Thyroid gland (tissue), 4 donors: ENCODE measurements around the gene DLGAP4.

Experiments
- CTCF ChIP-seq, 6 experiments: fragments of 200-600 bp in 3 of 6; fragments of 450-650 bp in 3 of 6; sonication (generic) in 3 of 6; IDR thresholded peaks; one replicate each; pipeline ENCODE4 v1.5.1; 2016 to 2019; ENCODE audit warnings: antibody characterized with exemption in 6 of 6, mild to moderate bottlenecking in 2 of 6, inconsistent platforms in 1 of 6, moderate library complexity in 1 of 6
- POLR2A ChIP-seq, 2 donors: fragments of 450-650 bp; IDR thresholded peaks; one replicate each; pipeline ENCODE4 v1.6.1; 2017; ENCODE audit warnings: antibody characterized with exemption in 2 of 2, mild to moderate bottlenecking in 2 of 2, moderate library complexity in 1 of 2

- TF ChIP-seq CTCF (IDR thresholded peaks at IDR 0.05) (no peak), POLR2A (IDR thresholded peaks at IDR 0.05) (no peak)
These were observed 96.6 kb downstream of the DLGAP4 start for GRCh38 chr20:36402708-36403107.
